Large intestine (tissue), 3 donors: ENCODE measurements around the gene HOXB4. TPM values are rescaled to one million over a fixed set of nuclear protein-coding genes. Genes with fewer than 3 reads are reported as not detected.

Experiments used
- DNase-seq, 2 donors: peaks; one replicate each; pipeline versions ENCODE4 v3.0.0 to v3.0.0-alpha.2; 2013
- H3K27ac ChIP-seq: one replicate; pipeline ENCODE4 v1.5.1; 2013; ENCODE audit warnings: low read length
- H3K27me3 ChIP-seq: 2 replicates; pipeline ENCODE4 v1.6.1; 2013; ENCODE audit warnings: low read length; ENCODE audit not compliant: control insufficient read depth, insufficient read depth
- H3K36me3 ChIP-seq: 2 replicates; pipeline ENCODE4 v1.6.1; 2013; ENCODE audit warnings: low read length; ENCODE audit not compliant: control insufficient read depth, insufficient read depth
- H3K4me1 ChIP-seq: one replicate; pipeline ENCODE4 v1.6.1; 2013; ENCODE audit warnings: low read length; ENCODE audit not compliant: control insufficient read depth, insufficient read depth
- H3K4me3 ChIP-seq: one replicate; pipeline ENCODE4 v1.5.1; 2013; ENCODE audit warnings: low read length
- H3K9me3 ChIP-seq: one replicate; pipeline ENCODE4 v1.6.1; 2013; ENCODE audit warnings: mild to moderate bottlenecking, low read depth, low read length, moderate library complexity; ENCODE audit not compliant: control insufficient read depth
- WGBS: methylation state at CpG from one replicate; pipeline ENCODE4 v1.1.5; 2013; ENCODE audit warnings: low lambda C conversion rate; ENCODE audit not compliant: insufficient coverage; 5-methylcytosine and 5-hydroxymethylcytosine counted together
- polyA plus RNA-seq: library from polyadenylated mRNA; unstranded; fragments of 120-200 nt; gene quantifications from one replicate; pipeline ENCODE4 v1.2.1, GENCODE V29; 2013

Gene HOXB4
- polyA plus RNA-seq, 1 donor: 5.9 TPM

- Histone ChIP-seq H3K36me3 (no peaks in the 10 kb centered on the region), H3K27me3 (peaks cover 97% of the 10 kb centered on the region), H3K9me3 (peaks cover 3% of the 10 kb centered on the region), H3K4me3 (no peak overlapping the region), H3K4me1 (peaks cover 19% of the 10 kb centered on the region), H3K27ac (peak overlapping the region; percentile 77)
- DNase-seq: no peak
- WGBS: 18% methylated on average over 6 of the region's 33 CpGs
Observed at GRCh38 chr17:48568499-48569239, 9.5 kb downstream of the HOXB4 start.

- WGBS: no CpG with 5 or more reads among the region's 2 CpGs
- H3K4me3 ChIP-seq: no peak overlapping the region
- peaks cover 24% of the 10 kb centered on the region for H3K4me1 ChIP-seq
- peaks cover 97% of the 10 kb centered on the region for H3K27me3 ChIP-seq
- DNase-seq: no peak
- peaks cover 3% of the 10 kb centered on the region for H3K9me3 ChIP-seq
- H3K27ac ChIP-seq: peak overlapping the region; percentile 77
- H3K36me3 ChIP-seq: no peaks in the 10 kb centered on the region
Observed at GRCh38 chr17:48567646-48568354, 10.3 kb downstream of the HOXB4 start.

- no CpG with 5 or more reads among the region's 6 CpGs for WGBS
- H3K4me3 ChIP-seq: no peak overlapping the region
- peak overlapping the region; percentile 77 for H3K27ac ChIP-seq
- H3K36me3 ChIP-seq: no peaks in the 10 kb centered on the region
- peaks cover 97% of the 10 kb centered on the region for H3K27me3 ChIP-seq
- no peak for DNase-seq
- peaks cover 24% of the 10 kb centered on the region for H3K4me1 ChIP-seq
- peaks cover 3% of the 10 kb centered on the region for H3K9me3 ChIP-seq
Observed at GRCh38 chr17:48567209-48567608, 10.9 kb downstream of the HOXB4 start.

DNA sequence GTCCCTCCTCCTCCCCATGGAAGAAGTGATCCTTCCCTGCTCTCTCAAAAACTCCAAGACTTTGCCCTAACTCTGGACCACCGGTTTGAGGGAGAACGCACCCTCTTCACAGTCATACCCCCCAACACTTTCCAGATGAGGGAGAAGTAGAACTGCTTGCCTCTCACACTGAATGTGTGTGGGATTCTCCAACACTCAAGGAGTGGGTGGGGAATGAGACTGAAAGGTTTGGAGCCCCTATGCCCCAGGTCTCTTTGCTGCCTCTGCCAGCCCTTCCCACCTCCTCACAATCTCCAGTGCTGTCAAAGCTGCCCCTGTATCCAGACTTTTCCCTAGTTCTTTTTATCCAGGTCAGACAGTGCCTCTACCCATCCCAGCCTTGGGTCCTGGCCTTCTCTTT, 11.4 kb downstream of the HOXB4 start:
- no peak for DNase-seq
- H3K36me3 ChIP-seq: peaks cover 3% of the 10 kb centered on the region
- H3K4me1 ChIP-seq: peaks cover 24% of the 10 kb centered on the region
- H3K27ac ChIP-seq: peak overlapping the region; percentile 20
- peaks cover 97% of the 10 kb centered on the region for H3K27me3 ChIP-seq
- peaks cover 3% of the 10 kb centered on the region for H3K9me3 ChIP-seq
- no peak overlapping the region for H3K4me3 ChIP-seq
- WGBS: no CpG with 5 or more reads among the region's 2 CpGs

- WGBS: 100% methylated on average over 1 of the region's 4 CpGs
- Histone ChIP-seq H3K9me3 (peaks cover 3% of the 10 kb centered on the region), H3K4me1 (peaks cover 30% of the 10 kb centered on the region), H3K27me3 (peaks cover 94% of the 10 kb centered on the region), H3K4me3 (no peak overlapping the region), H3K36me3 (peaks cover 7% of the 10 kb centered on the region), H3K27ac (peak overlapping the region; percentile 20)
- no peak for DNase-seq
Observed at GRCh38 chr17:48565925-48566710, 12.0 kb downstream of the HOXB4 start.

- H3K27me3 ChIP-seq: peaks cover 83% of the 10 kb centered on the region
- H3K9me3 ChIP-seq: peaks cover 3% of the 10 kb centered on the region
- peaks cover 7% of the 10 kb centered on the region for H3K36me3 ChIP-seq
- no peak for DNase-seq
- H3K4me1 ChIP-seq: peaks cover 30% of the 10 kb centered on the region
- H3K4me3 ChIP-seq: no peak overlapping the region
- 100% methylated on average over 1 of the region's 2 CpGs for WGBS
- H3K27ac ChIP-seq: peak overlapping the region; percentile 54
Observed at GRCh38 chr17:48565022-48565554, 13.1 kb downstream of the HOXB4 start.

- peaks cover 3% of the 10 kb centered on the region for H3K9me3 ChIP-seq
- H3K36me3 ChIP-seq: peaks cover 7% of the 10 kb centered on the region
- peak overlapping the region; percentile 22 for H3K4me3 ChIP-seq
- no CpG with 5 or more reads among the region's 73 CpGs for WGBS
- no peak for DNase-seq
- peaks cover 34% of the 10 kb centered on the region for H3K4me1 ChIP-seq
- peaks cover 80% of the 10 kb centered on the region for H3K27me3 ChIP-seq
- H3K27ac ChIP-seq: peak overlapping the region; percentile 64
Observed at GRCh38 chr17:48564188-48565021, 13.7 kb downstream of the HOXB4 start.

GRCh38 chr17:48563867-48564187, 14.3 kb downstream of the HOXB4 start:
- Histone ChIP-seq H3K9me3 (peaks cover 3% of the 10 kb centered on the region), H3K4me1 (peaks cover 34% of the 10 kb centered on the region), H3K27me3 (peaks cover 80% of the 10 kb centered on the region), H3K27ac (peak overlapping the region; percentile 64), H3K36me3 (peaks cover 7% of the 10 kb centered on the region), H3K4me3 (peak overlapping the region; percentile 10)
- no peak for DNase-seq
- WGBS: no CpG with 5 or more reads among the region's 10 CpGs

GRCh38 chr17:48563385-48563838, 14.7 kb downstream of the HOXB4 start:
- H3K27me3 ChIP-seq: peaks cover 80% of the 10 kb centered on the region
- peaks cover 34% of the 10 kb centered on the region for H3K4me1 ChIP-seq
- H3K4me3 ChIP-seq: peak overlapping the region; percentile 10
- H3K9me3 ChIP-seq: peaks cover 3% of the 10 kb centered on the region
- H3K27ac ChIP-seq: peak overlapping the region; percentile 64
- peaks cover 7% of the 10 kb centered on the region for H3K36me3 ChIP-seq
- no CpG with 5 or more reads among the region's 6 CpGs for WGBS
- DNase-seq: no peak
